Hepatocyte (in vitro differentiated cells): ENCODE measurements around the gene PPHLN1. TPM values are rescaled to one million over a fixed set of nuclear protein-coding genes. Genes with fewer than 3 reads are reported as not detected.

Experiments
- DNase-seq: peaks from one replicate; pipeline ENCODE4 v3.0.0-alpha.2; 2016; ENCODE audit warnings: low spot score
- H2AFZ ChIP-seq: fragments of 200-600 bp; sonication (generic); 2 replicates; pipeline ENCODE4 v1.6.0; 2016; ENCODE audit warnings: antibody characterized with exemption, mild to moderate bottlenecking
- H3K27ac ChIP-seq: fragments of 200-600 bp; sonication (generic); 2 replicates; pipeline ENCODE4 v1.5.1; 2016; ENCODE audit warnings: mild to moderate bottlenecking
- H3K27me3 ChIP-seq: fragments of 200-600 bp; sonication (generic); 2 replicates; pipeline ENCODE4 v1.6.1; 2016
- H3K36me3 ChIP-seq: fragments of 200-600 bp; sonication (generic); replicated peaks from 2 replicates; pipeline ENCODE4 v1.5.1; 2016; ENCODE audit warnings: low read depth; ENCODE audit not compliant: insufficient read depth
- H3K4me1 ChIP-seq: fragments of 200-600 bp; sonication (generic); 2 replicates; pipeline ENCODE4 v1.5.1; 2016; ENCODE audit warnings: mild to moderate bottlenecking, moderate library complexity; ENCODE audit not compliant: insufficient read depth
- H3K4me2 ChIP-seq: fragments of 200-600 bp; sonication (generic); 2 replicates; pipeline ENCODE4 v1.6.0; 2016
- H3K4me3 ChIP-seq: fragments of 200-600 bp; sonication (generic); 2 replicates; pipeline ENCODE4 v1.5.1; 2016; ENCODE audit warnings: mild to moderate bottlenecking
- H3K79me2 ChIP-seq: fragments of 200-600 bp; sonication (generic); 2 replicates; pipeline ENCODE4 v1.6.0; 2017; ENCODE audit warnings: mild to moderate bottlenecking
- H3K9me2 ChIP-seq: fragments of 200-600 bp; sonication (generic); replicated peaks from 2 replicates; pipeline ENCODE4 v1.6.0; 2017; ENCODE audit warnings: mild to moderate bottlenecking; ENCODE audit not compliant: insufficient read depth
- H3K9me3 ChIP-seq: fragments of 200-600 bp; sonication (generic); 2 replicates; pipeline ENCODE4 v1.5.1; 2016; ENCODE audit warnings: low read depth, mild to moderate bottlenecking
- H4K20me1 ChIP-seq: fragments of 200-600 bp; sonication (generic); 2 replicates; pipeline ENCODE4 v1.6.0; 2016; ENCODE audit warnings: mild to moderate bottlenecking; ENCODE audit not compliant: insufficient read depth, poor library complexity, severe bottlenecking
- EZH2 ChIP-seq: fragments of 200-600 bp; sonication (generic); IDR thresholded peaks from 2 replicates; pipeline ENCODE4 v1.6.1; 2016; ENCODE audit warnings: antibody characterized with exemption, mild to moderate bottlenecking, borderline replicate concordance
- EZH2phosphoT487 ChIP-seq: fragments of 200-600 bp; sonication (generic); IDR thresholded peaks from one replicate; pipeline ENCODE4 v1.6.1; 2018; ENCODE audit warnings: antibody characterized with exemption, mild to moderate bottlenecking, low read depth, moderate library complexity; ENCODE audit not compliant: unreplicated experiment, severe bottlenecking
- WGBS: methylation state at CpG from one replicate; pipeline ENCODE4 v1.1.6; 2016; ENCODE audit warnings: low lambda C conversion rate; ENCODE audit errors: missing lambda C conversion rate; 5-methylcytosine and 5-hydroxymethylcytosine counted together
- polyA plus RNA-seq: library from polyadenylated mRNA; unstranded; fragments of >200 nt; fragmentation: Nextera tagmentation; extraction: Ambion mirVana; gene quantifications from 2 replicates; pipeline ENCODE4 v1.2.1, GENCODE V29; 2016
- total RNA-seq: library from RNA; depleted of rRNA; stranded (reverse); fragments of >200 nt; gene quantifications from 2 replicates; pipeline ENCODE4 v1.2.3, GENCODE V29; 2014
- TF ChIP-seq, protein P1 (sequence below): fragments of 200-600 bp; sonication (generic); IDR thresholded peaks from 2 replicates; pipeline ENCODE4 v1.5.1; 2016; ENCODE audit warnings: antibody characterized with exemption, mild to moderate bottlenecking; ENCODE audit not compliant: poor library complexity

The PPHLN1 gene
- total and polyA plus RNA-seq, 2 experiments from 2014 or later: 38.1 to 65.4 TPM

GRCh38 chr12:42468921-42469320, 143.0 kb downstream of the PPHLN1 start:
- 68% methylated on average over 3 of the region's 3 CpGs for WGBS
- peaks cover 23% of the 10 kb centered on the region for H4K20me1 ChIP-seq
- H3K36me3 ChIP-seq: no peaks in the 10 kb centered on the region
- no peaks in the 10 kb centered on the region for H3K9me3 ChIP-seq
- no peak for DNase-seq
- peak overlapping the region; percentile 14 for H3K4me2 ChIP-seq
- no peak overlapping the region for H3K27ac ChIP-seq
- H3K4me3 ChIP-seq: no peak overlapping the region
- H2AFZ ChIP-seq: no peak overlapping the region
- no peaks in the 10 kb centered on the region for H3K27me3 ChIP-seq
- H3K79me2 ChIP-seq: peaks cover 51% of the 10 kb centered on the region
- H3K4me1 ChIP-seq: peaks cover 22% of the 10 kb centered on the region
- no peaks in the 10 kb centered on the region for H3K9me2 ChIP-seq
- no peak for TF ChIP-seq EZH2
- TF ChIP-seq EZH2phosphoT487: no peak
- TF ChIP-seq, protein P1, sequence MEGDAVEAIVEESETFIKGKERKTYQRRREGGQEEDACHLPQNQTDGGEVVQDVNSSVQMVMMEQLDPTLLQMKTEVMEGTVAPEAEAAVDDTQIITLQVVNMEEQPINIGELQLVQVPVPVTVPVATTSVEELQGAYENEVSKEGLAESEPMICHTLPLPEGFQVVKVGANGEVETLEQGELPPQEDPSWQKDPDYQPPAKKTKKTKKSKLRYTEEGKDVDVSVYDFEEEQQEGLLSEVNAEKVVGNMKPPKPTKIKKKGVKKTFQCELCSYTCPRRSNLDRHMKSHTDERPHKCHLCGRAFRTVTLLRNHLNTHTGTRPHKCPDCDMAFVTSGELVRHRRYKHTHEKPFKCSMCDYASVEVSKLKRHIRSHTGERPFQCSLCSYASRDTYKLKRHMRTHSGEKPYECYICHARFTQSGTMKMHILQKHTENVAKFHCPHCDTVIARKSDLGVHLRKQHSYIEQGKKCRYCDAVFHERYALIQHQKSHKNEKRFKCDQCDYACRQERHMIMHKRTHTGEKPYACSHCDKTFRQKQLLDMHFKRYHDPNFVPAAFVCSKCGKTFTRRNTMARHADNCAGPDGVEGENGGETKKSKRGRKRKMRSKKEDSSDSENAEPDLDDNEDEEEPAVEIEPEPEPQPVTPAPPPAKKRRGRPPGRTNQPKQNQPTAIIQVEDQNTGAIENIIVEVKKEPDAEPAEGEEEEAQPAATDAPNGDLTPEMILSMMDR: no peak

DNA sequence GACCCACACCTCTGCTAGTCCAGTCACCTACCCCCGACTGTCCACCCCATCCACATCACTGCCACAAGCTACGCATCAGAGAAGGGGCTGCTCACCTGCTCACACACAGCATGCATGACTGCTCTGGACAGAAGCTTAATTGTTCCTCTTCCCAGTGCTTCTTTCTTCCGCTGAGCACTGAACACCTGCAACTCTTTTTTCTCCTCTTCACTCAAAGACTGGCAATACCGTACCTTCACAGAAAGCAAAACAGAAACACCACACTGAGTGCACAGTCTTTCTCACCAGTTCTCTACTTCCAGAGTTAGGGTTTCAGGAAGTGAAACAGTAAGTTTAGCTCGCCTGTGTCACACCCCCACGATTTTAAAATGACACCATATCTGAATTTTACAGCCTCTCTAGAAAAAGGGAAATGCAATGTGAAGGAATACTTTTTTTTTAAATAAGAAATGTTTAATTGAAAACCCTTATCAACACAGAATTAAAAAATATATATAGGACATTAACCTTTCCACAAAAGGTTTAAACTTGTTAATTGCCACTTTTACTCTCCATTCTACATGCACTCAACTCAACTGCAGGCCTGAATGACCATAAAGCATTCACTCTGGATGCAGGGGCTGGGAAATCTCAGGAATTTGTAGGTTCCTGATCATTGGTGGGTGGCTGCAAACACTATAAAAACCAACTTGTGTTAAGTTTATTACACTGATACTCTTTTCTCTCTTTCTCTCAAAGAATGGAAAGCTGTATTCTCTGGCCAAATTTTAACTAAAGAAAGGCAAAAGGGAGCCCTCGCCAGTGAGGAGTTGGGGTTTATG, 143.6 kb downstream of the PPHLN1 start:
- Histone ChIP-seq H3K4me2 (no peak overlapping the region), H3K27ac (no peak overlapping the region), H3K4me1 (peaks cover 22% of the 10 kb centered on the region), H3K27me3 (no peaks in the 10 kb centered on the region), H3K9me3 (no peaks in the 10 kb centered on the region), H3K79me2 (peaks cover 58% of the 10 kb centered on the region), H3K36me3 (no peaks in the 10 kb centered on the region), H2AFZ (no peak overlapping the region), H3K9me2 (no peaks in the 10 kb centered on the region), H3K4me3 (no peak overlapping the region), H4K20me1 (peaks cover 28% of the 10 kb centered on the region)
- 88% methylated on average over 7 of the region's 7 CpGs for WGBS
- DNase-seq: no peak
- TF ChIP-seq EZH2 (no peak), EZH2phosphoT487 (no peak)
- TF ChIP-seq, protein P1: no peak

DNA sequence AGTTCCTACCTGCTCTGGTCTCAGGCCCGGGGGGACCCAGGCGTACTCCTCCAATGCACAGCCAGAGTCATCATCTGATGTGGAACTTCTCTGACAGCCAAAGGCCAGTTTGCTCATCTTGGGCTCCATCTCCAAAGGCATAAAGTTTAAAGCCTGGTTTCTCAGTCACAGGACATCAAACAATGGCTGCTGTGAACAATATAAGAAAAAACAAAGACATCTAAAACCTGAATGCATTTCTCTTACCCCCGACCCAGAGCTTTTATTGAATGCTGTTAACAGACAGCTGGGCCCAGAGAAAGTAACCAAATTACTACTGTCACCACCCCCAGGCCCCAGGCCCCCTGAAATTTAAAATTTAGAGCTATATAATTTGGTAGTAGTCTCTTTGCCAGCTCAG, 146.4 kb downstream of the PPHLN1 start:
- peaks cover 22% of the 10 kb centered on the region for H3K4me1 ChIP-seq
- H3K4me2 ChIP-seq: peak overlapping the region; percentile 4
- H3K79me2 ChIP-seq: peaks cover 73% of the 10 kb centered on the region
- WGBS: 73% methylated on average over 3 of the region's 3 CpGs
- H3K9me2 ChIP-seq: no peaks in the 10 kb centered on the region
- TF ChIP-seq, protein P1: no peak
- TF ChIP-seq EZH2: no peak
- no peak for TF ChIP-seq EZH2phosphoT487
- H3K36me3 ChIP-seq: no peaks in the 10 kb centered on the region
- no peaks in the 10 kb centered on the region for H3K9me3 ChIP-seq
- H3K27ac ChIP-seq: no peak overlapping the region
- H4K20me1 ChIP-seq: peaks cover 30% of the 10 kb centered on the region
- no peak for DNase-seq
- H2AFZ ChIP-seq: no peak overlapping the region
- H3K27me3 ChIP-seq: no peaks in the 10 kb centered on the region
- H3K4me3 ChIP-seq: no peak overlapping the region
